GM15510 (cell line): ENCODE results near the gene PFKP.

Experiments used
- POLR2A ChIP-seq: IDR thresholded peaks from 3 replicates; pipeline ENCODE4 v1.6.1; 2011; ENCODE audit warnings: borderline replicate concordance; ENCODE audit not compliant: insufficient read length; ENCODE audit errors: extremely low read depth

Gene PFKP

DNA sequence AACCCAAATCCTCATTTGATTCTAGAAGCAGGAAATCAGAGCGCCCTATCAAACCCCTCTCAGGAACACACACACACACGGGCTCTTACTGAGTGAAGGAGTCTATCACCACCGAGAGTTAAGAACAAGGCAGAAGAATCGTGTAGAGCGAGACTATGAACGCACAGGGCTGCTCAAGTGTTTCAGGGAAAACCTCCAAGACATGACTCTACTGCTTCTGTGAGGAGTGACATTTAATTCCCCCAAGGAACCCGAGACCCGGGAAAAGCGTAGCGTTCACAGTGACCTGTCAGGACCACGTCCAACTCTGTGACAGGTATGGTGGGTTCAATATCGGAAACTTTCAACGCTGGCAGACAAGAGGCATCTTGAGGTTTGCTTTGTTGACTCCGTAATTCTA lies 83.6 kb downstream of the PFKP start:
- no peak for TF ChIP-seq POLR2A

GRCh38 chr10:3151889-3152565 lies 84.7 kb downstream of the PFKP start:
- TF ChIP-seq POLR2A = no peak

- TF ChIP-seq POLR2A = no peak
Observed at GRCh38 chr10:3152566-3152935, 85.2 kb downstream of the PFKP start.

GRCh38 chr10:3154666-3155065 lies 87.3 kb downstream of the PFKP start:
- no peak for TF ChIP-seq POLR2A

DNA sequence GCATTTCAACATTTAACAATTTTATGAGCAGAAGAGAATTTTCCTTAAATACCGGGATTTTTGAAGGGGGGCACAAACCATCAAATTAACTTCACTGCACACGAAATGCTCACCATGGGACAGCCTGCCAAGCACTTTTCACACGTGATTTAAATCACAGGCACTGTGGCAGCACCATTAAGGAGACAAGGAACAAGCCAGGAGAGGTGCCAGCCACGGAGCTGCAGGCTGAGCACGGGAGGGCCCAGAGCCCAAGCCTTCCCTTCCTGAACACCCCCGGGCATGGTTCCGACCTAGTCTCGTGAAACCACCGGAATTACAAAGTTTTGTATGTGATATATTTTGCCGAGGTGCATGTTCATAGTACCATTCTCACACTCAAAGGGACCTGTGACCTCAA lies 91.8 kb downstream of the PFKP start:
- TF ChIP-seq POLR2A = no peak

GRCh38 chr10:3162533-3162932 lies 95.2 kb downstream of the PFKP start:
- no peak for TF ChIP-seq POLR2A

- no peak for TF ChIP-seq POLR2A
Observed at GRCh38 chr10:3163879-3164278, 96.5 kb downstream of the PFKP start.

DNA sequence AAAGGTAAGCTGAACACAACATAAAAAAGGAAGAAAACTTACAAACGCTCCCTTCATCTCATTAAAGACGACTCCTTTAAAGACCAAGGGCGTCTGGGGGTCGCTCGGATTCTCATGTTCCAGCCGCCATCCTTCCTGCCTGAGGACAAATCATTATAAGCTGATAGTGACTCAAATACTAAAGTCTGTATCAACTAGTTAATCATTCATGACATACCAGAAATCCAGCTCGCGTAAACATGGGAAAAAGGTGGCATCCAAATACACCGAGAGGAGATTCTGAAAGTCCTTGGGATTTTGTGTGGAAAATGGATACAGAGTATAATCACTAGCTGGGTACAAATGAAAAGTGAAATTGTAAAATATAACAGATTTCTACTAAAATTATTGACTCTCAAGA lies 97.8 kb downstream of the PFKP start:
- TF ChIP-seq POLR2A = no peak

DNA sequence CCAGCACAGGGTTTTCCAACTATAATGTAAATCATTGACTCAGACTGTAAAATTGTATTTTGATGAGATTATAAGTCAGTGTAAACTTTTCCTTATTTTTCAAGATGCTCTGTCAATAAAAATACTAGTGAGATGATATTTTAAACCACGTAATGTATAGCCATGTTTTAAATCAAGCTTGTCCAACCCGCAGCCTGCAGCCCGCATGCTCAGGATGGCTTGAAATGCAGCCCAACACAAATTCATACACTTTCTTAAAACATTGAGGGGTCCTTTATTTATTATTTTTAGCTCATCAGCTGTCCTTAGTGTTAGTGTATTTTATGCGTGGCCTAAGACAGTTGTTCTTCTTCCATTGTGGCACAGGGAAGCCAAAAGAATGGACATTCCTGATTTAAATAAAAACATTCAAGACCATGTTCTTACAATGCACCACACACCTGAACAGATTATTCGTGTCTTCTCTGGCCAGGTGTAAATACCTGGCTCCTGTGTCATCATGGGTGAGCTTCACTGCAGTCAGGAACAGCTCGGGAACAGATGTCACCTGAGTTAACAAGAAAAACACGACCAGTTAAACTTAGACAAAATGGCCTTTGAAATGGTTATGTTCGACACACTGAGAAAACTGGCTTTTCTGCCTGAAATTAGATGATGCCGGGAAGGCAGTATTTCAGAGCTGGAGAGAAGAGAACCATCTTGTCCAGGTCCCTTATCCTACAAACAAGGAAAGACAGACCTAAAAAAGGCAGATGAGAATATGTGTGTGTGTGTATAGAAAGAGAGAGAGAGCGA lies 99.3 kb downstream of the PFKP start:
- TF ChIP-seq POLR2A = no peak

- TF ChIP-seq POLR2A = no peak
Observed at GRCh38 chr10:3167611-3168330, 100.4 kb downstream of the PFKP start.

DNA sequence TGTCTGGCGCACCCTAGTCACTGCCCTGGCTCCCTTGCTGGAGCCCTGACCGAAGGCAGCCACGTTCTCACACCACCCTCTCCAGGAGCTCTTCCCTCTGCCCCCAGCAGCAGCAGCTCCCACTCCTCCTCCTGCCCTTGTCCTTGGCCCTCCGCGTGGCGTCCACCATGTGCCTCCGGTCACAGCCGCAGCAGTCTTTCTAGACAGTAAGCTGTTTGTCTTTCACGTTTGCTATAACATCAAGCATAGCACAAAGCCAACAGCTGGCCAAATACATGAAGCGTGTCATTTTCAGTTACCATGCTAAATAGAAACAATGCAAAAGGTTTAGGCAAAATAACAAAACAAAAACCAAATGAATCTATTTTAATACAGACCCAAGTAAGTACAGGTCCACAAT lies 101.9 kb downstream of the PFKP start:
- TF ChIP-seq POLR2A = no peak

- no peak for TF ChIP-seq POLR2A
Observed at GRCh38 chr10:3169673-3170072, 102.3 kb downstream of the PFKP start.

DNA sequence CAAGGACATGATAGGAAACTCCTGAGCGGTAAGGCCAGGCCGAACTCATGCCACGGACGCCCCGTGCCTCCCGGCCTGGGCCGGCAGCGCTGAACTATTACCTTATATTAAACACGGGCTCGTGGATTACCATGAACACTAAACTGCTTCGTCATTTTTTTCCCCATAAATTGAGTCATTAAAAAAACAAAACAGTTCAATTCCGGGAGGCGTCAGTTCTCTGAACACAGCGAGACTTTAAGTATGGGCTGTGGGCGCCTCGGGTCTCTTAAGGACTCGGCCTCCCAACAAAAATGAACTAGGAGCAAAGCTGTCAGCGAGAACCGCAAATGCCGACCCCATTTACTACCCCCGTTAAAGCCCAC lies 104.7 kb downstream of the PFKP start:
- no peak for TF ChIP-seq POLR2A

DNA sequence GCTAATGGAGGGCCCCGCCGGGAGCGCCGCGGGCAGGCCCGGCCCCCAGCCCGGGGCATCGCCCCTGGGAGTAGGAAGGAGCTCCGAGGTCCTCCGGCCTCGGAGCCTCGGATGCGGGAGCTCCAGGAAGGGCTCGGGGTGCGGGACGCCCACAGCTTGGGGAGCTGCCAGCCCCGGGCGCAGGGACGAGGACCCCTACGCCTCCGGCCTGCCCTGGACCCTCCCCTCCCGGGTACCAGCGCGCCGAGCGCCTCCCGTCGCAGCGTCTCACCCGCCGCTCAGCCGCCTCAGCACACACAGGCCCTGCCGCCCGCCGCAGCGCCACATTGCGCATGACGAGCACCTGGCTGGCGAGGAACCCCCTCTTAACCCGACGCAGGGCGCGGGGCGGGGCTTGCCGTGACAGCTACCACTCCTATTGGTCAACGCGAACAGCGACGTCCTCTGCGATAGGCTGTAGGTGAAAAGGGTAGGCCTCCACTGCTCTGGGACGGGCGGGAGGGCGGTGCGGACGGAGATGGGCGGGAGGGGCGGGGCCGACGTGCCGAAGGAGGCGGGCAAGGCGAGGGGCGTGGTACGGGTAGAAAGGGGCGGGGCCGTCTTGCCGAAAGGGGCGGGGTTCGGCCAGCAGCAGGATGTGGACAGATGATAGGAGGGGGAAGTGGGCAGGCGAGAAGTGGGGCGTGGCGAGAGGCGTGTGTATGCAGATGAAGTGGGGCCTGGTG lies 105.3 kb downstream of the PFKP start, which contains the start of gene PITRM1:
PITRM1 (minus strand) TSS at position 337 of the 725 bp plus-strand sequence; CDS start at position 327, 10 bp downstream.
- peak; percentile 99 for TF ChIP-seq POLR2A
